Neural progenitor cell (in vitro differentiated cells): ENCODE results near the gene CFHR4.
"Not testable (repeated sequence)": the region's sequence is repeated elsewhere in the genome, so short reads cannot be mapped to it uniquely, and the experiment has no call there.

ENCODE experiments used
- EZH2 ChIP-seq: fragments of 200-600 bp; sonication (generic); IDR thresholded peaks from 2 replicates; pipeline ENCODE4 v1.6.1; 2017; ENCODE audit warnings: antibody characterized with exemption, mild to moderate bottlenecking, moderate library complexity
- EZH2phosphoT487 ChIP-seq: fragments of 200-600 bp; sonication (generic); IDR thresholded peaks from 2 replicates; pipeline ENCODE4 v1.6.1; 2017; ENCODE audit warnings: antibody characterized with exemption
- TF ChIP-seq, protein P1 (sequence below): fragments of 200-600 bp; sonication (generic); IDR thresholded peaks from 2 replicates; pipeline ENCODE4 v1.5.1; 2017; ENCODE audit warnings: antibody characterized with exemption, mild to moderate bottlenecking

DNA sequence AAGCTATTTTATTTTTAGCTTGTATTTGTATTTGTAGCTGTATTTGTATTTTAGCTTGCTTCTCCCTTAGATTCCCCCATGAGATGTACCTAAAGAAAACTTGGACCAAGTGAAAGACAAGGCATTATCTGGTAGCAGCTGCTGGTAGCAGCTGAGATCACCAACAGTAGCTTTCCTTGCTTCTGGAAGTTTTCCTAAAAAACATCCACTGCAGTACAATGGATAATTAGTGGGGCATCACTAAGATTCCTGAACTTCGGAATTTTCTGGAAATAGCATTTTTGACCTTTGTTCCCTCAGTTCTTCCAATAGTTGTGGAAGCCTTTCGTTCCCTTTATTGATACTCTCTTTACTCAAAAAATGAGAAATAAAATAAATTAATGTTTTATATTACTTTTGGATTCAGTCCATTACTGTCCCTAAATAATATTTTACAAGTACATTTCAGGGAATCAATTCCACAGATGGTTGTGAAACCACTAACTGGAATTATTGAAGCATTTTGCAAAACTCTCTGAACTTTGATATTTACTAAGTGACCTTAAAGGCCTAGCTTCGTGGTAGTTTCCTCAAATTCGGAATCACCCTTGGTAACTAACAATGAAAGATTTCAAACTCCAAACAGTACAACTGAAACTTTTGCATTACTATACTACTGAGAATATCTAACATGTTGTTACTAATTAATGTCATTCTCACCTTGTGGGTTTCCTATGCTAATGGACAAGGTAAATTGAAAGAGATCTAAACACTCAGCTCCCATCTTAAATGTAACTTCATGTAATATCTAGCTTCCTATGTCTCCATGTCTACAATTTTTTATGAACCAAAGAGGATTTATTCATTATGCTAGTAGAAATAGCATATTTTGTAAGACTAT, 38.0 kb upstream of the CFHR4 start:
- TF ChIP-seq EZH2, EZH2phosphoT487: not testable (repeated sequence)
- TF ChIP-seq, protein P1, sequence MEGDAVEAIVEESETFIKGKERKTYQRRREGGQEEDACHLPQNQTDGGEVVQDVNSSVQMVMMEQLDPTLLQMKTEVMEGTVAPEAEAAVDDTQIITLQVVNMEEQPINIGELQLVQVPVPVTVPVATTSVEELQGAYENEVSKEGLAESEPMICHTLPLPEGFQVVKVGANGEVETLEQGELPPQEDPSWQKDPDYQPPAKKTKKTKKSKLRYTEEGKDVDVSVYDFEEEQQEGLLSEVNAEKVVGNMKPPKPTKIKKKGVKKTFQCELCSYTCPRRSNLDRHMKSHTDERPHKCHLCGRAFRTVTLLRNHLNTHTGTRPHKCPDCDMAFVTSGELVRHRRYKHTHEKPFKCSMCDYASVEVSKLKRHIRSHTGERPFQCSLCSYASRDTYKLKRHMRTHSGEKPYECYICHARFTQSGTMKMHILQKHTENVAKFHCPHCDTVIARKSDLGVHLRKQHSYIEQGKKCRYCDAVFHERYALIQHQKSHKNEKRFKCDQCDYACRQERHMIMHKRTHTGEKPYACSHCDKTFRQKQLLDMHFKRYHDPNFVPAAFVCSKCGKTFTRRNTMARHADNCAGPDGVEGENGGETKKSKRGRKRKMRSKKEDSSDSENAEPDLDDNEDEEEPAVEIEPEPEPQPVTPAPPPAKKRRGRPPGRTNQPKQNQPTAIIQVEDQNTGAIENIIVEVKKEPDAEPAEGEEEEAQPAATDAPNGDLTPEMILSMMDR: not testable (repeated sequence)
